ENCODE results near the gene ELL2. TPM values are rescaled to one million over a fixed set of nuclear protein-coding genes. Genes with fewer than 3 reads are reported as not detected.

The ELL2 gene
- total and polyA plus RNA-seq, 9 of the 15 experiments (the other 6 are each of a cell fraction or from before 2014, with no cell fraction given) = 4.3 to 18.3 (median 14.5) TPM

DNA sequence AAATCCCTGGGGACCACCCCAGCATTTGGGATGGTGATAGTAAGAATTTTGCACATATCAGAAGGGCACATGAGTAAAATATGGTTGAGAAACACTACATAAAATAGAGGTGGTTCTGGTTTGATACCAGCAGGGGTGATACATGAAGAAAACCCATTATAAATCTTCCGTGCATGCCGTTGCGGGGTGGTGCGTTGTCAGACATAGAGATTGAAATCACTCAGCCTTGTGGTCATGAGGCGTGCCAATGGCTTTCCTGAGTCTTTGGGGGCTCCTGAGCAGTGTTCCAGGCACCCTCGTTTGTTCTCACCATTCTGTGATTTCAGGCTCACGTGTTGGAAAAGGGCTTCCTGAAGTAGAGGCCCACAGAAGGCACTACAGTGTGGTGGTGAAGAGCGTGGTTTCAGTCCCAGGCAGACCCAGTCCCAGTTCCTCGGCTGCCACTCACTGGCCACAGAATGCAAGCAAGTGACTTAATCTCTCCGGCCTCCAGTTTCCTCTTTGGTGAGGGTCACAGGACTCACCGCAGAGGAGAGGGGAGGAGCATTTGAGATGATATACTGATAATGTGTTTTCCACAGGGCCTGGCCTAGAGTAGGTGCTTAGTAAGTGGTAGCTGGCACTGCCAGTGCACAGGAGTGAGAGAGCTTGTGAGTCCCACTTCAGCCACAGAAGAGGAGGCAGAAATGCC, 118.7 kb downstream of the ELL2 start (continued):
- no peak for TF ChIP-seq NCOA2 (IDR thresholded peaks at IDR 0.05; ENCODE audit: partially characterized antibody in 2 of 2)
- TF ChIP-seq MTF1 (CRISPR knock-in tag; IDR thresholded peaks at IDR 0.05; ENCODE audit: borderline replicate concordance) = no peak
- TF ChIP-seq, protein P1, sequence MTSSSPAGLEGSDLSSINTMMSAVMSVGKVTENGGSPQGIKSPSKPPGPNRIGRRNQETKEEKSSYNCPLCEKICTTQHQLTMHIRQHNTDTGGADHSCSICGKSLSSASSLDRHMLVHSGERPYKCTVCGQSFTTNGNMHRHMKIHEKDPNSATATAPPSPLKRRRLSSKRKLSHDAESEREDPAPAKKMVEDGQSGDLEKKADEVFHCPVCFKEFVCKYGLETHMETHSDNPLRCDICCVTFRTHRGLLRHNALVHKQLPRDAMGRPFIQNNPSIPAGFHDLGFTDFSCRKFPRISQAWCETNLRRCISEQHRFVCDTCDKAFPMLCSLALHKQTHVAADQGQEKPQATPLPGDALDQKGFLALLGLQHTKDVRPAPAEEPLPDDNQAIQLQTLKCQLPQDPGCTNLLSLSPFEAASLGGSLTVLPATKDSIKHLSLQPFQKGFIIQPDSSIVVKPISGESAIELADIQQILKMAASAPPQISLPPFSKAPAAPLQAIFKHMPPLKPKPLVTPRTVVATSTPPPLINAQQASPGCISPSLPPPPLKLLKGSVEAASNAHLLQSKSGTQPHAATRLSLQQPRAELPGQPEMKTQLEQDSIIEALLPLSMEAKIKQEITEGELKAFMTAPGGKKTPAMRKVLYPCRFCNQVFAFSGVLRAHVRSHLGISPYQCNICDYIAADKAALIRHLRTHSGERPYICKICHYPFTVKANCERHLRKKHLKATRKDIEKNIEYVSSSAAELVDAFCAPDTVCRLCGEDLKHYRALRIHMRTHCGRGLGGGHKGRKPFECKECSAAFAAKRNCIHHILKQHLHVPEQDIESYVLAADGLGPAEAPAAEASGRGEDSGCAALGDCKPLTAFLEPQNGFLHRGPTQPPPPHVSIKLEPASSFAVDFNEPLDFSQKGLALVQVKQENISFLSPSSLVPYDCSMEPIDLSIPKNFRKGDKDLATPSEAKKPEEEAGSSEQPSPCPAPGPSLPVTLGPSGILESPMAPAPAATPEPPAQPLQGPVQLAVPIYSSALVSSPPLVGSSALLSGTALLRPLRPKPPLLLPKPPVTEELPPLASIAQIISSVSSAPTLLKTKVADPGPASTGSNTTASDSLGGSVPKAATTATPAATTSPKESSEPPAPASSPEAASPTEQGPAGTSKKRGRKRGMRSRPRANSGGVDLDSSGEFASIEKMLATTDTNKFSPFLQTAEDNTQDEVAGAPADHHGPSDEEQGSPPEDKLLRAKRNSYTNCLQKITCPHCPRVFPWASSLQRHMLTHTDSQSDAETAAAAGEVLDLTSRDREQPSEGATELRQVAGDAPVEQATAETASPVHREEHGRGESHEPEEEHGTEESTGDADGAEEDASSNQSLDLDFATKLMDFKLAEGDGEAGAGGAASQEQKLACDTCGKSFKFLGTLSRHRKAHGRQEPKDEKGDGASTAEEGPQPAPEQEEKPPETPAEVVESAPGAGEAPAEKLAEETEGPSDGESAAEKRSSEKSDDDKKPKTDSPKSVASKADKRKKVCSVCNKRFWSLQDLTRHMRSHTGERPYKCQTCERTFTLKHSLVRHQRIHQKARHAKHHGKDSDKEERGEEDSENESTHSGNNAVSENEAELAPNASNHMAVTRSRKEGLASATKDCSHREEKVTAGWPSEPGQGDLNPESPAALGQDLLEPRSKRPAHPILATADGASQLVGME (CRISPR knock-in tag; IDR thresholded peaks at IDR 0.05) = no peak
- TF ChIP-seq, protein P2, sequence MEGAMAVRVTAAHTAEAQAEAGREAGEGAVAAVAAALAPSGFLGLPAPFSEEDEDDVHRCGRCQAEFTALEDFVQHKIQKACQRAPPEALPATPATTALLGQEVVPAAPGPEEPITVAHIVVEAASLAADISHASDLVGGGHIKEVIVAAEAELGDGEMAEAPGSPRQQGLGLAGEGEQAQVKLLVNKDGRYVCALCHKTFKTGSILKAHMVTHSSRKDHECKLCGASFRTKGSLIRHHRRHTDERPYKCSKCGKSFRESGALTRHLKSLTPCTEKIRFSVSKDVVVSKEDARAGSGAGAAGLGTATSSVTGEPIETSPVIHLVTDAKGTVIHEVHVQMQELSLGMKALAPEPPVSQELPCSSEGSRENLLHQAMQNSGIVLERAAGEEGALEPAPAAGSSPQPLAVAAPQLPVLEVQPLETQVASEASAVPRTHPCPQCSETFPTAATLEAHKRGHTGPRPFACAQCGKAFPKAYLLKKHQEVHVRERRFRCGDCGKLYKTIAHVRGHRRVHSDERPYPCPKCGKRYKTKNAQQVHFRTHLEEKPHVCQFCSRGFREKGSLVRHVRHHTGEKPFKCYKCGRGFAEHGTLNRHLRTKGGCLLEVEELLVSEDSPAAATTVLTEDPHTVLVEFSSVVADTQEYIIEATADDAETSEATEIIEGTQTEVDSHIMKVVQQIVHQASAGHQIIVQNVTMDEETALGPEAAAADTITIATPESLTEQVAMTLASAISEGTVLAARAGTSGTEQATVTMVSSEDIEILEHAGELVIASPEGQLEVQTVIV (CRISPR knock-in tag; IDR thresholded peaks at IDR 0.05; ENCODE audit: borderline replicate concordance) = no peak
- TF ChIP-seq ZNF133 (CRISPR knock-in tag; IDR thresholded peaks at IDR 0.05) = no peak
- TF ChIP-seq, protein P3, sequence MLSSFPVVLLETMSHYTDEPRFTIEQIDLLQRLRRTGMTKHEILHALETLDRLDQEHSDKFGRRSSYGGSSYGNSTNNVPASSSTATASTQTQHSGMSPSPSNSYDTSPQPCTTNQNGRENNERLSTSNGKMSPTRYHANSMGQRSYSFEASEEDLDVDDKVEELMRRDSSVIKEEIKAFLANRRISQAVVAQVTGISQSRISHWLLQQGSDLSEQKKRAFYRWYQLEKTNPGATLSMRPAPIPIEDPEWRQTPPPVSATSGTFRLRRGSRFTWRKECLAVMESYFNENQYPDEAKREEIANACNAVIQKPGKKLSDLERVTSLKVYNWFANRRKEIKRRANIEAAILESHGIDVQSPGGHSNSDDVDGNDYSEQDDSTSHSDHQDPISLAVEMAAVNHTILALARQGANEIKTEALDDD (IDR thresholded peaks at IDR 0.05) = peak; percentile 76
- TF ChIP-seq TEAD4 (IDR thresholded peaks at IDR 0.05; ENCODE audit: low read length) = peak; percentile 45; the same call in 1 of the 2 replicates
- TF ChIP-seq TEAD4 (CRISPR knock-in tag; IDR thresholded peaks at IDR 0.05; ENCODE audit: borderline replicate concordance) = no peak
- TF ChIP-seq ZNF121 (CRISPR knock-in tag; conservative IDR thresholded peaks at IDR 0.05) = no peak
- TF ChIP-seq, protein P4, sequence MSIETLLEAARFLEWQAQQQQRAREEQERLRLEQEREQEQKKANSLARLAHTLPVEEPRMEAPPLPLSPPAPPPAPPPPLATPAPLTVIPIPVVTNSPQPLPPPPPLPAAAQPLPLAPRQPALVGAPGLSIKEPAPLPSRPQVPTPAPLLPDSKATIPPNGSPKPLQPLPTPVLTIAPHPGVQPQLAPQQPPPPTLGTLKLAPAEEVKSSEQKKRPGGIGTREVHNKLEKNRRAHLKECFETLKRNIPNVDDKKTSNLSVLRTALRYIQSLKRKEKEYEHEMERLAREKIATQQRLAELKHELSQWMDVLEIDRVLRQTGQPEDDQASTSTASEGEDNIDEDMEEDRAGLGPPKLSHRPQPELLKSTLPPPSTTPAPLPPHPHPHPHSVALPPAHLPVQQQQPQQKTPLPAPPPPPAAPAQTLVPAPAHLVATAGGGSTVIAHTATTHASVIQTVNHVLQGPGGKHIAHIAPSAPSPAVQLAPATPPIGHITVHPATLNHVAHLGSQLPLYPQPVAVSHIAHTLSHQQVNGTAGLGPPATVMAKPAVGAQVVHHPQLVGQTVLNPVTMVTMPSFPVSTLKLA (conservative IDR thresholded peaks at IDR 0.05) = peak in 1 of 2 experiments; percentile 64; a peak in 2 of 4 replicates
- TF ChIP-seq, protein P5, sequence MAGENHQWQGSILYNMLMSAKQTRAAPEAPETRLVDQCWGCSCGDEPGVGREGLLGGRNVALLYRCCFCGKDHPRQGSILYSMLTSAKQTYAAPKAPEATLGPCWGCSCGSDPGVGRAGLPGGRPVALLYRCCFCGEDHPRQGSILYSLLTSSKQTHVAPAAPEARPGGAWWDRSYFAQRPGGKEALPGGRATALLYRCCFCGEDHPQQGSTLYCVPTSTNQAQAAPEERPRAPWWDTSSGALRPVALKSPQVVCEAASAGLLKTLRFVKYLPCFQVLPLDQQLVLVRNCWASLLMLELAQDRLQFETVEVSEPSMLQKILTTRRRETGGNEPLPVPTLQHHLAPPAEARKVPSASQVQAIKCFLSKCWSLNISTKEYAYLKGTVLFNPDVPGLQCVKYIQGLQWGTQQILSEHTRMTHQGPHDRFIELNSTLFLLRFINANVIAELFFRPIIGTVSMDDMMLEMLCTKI (IDR thresholded peaks at IDR 0.05; ENCODE audit: partially characterized antibody) = no peak
- TF ChIP-seq BRD9 (IDR thresholded peaks at IDR 0.05; ENCODE audit: low read depth, partially characterized antibody) = peak; percentile 73
- TF ChIP-seq MYNN (IDR thresholded peaks at IDR 0.05) = peak; percentile 69; the same call in 1 of the 2 replicates
- TF ChIP-seq MYNN (CRISPR knock-in tag; IDR thresholded peaks at IDR 0.05) = no peak
- TF ChIP-seq CHD4 (IDR thresholded peaks at IDR 0.05; ENCODE audit: insufficient read depth, insufficient replicate concordance, low read depth, low read length, poor library complexity, severe bottlenecking) = no peak

All from K562 (cell line).